ENCODE results near the gene LRBA.
"Not testable (repeated sequence)": the region's sequence is repeated elsewhere in the genome, so short reads cannot be mapped to it uniquely, and the experiment has no call there.

LRBA gene

GRCh38 chr4:150562250-150562649, 452.8 kb downstream of the LRBA start:
- no peaks in the 10 kb centered on the region for H3K4me1 ChIP-seq (ENCODE audit: control insufficient read depth, insufficient read depth, low read length)
- H3K9ac ChIP-seq (ENCODE audit: low read depth, low read length): no peak overlapping the region
- H3K9me3 ChIP-seq (ENCODE audit: control insufficient read depth, insufficient read depth, low read length): no peaks in the 10 kb centered on the region
- no peaks in the 10 kb centered on the region for H3K36me3 ChIP-seq (ENCODE audit: control insufficient read depth, insufficient read depth, low read length)
- no peaks in the 10 kb centered on the region for H3K27me3 ChIP-seq (ENCODE audit: control insufficient read depth, insufficient read depth, low read length)
- H3K4me3 ChIP-seq (ENCODE audit: low read depth, low read length): no peak overlapping the region

GRCh38 chr4:150561143-150561737, 453.8 kb downstream of the LRBA start:
- no peak overlapping the region for H3K4me3 ChIP-seq (ENCODE audit: low read depth, low read length)
- no peak overlapping the region for H3K9ac ChIP-seq (ENCODE audit: low read depth, low read length)
- no peaks in the 10 kb centered on the region for H3K4me1 ChIP-seq (ENCODE audit: control insufficient read depth, insufficient read depth, low read length)
- H3K36me3 ChIP-seq (ENCODE audit: control insufficient read depth, insufficient read depth, low read length): no peaks in the 10 kb centered on the region
- no peaks in the 10 kb centered on the region for H3K27me3 ChIP-seq (ENCODE audit: control insufficient read depth, insufficient read depth, low read length)
- H3K9me3 ChIP-seq (ENCODE audit: control insufficient read depth, insufficient read depth, low read length): no peaks in the 10 kb centered on the region

GRCh38 chr4:150557811-150558210, 457.3 kb downstream of the LRBA start:
- not testable (repeated sequence) for H3K4me3 ChIP-seq (ENCODE audit: low read depth, low read length); H3K36me3 ChIP-seq (ENCODE audit: control insufficient read depth, insufficient read depth, low read length); H3K27me3 ChIP-seq (ENCODE audit: control insufficient read depth, insufficient read depth, low read length); H3K9ac ChIP-seq (ENCODE audit: low read depth, low read length); H3K9me3 ChIP-seq (ENCODE audit: control insufficient read depth, insufficient read depth, low read length); H3K4me1 ChIP-seq (ENCODE audit: control insufficient read depth, insufficient read depth, low read length)

GRCh38 chr4:150547154-150547838, 467.8 kb downstream of the LRBA start:
- Histone ChIP-seq H3K9ac (ENCODE audit: low read depth, low read length) (no peak overlapping the region), H3K4me3 (ENCODE audit: low read depth, low read length) (no peak overlapping the region), H3K4me1 (ENCODE audit: control insufficient read depth, insufficient read depth, low read length) (no peaks in the 10 kb centered on the region), H3K36me3 (ENCODE audit: control insufficient read depth, insufficient read depth, low read length) (no peaks in the 10 kb centered on the region), H3K27me3 (ENCODE audit: control insufficient read depth, insufficient read depth, low read length) (no peaks in the 10 kb centered on the region), H3K9me3 (ENCODE audit: control insufficient read depth, insufficient read depth, low read length) (no peaks in the 10 kb centered on the region)

- Histone ChIP-seq H3K4me3 (ENCODE audit: low read depth, low read length) (no peak overlapping the region), H3K27me3 (ENCODE audit: control insufficient read depth, insufficient read depth, low read length) (no peaks in the 10 kb centered on the region), H3K4me1 (ENCODE audit: control insufficient read depth, insufficient read depth, low read length) (no peaks in the 10 kb centered on the region), H3K9me3 (ENCODE audit: control insufficient read depth, insufficient read depth, low read length) (no peaks in the 10 kb centered on the region), H3K36me3 (ENCODE audit: control insufficient read depth, insufficient read depth, low read length) (no peaks in the 10 kb centered on the region), H3K9ac (ENCODE audit: low read depth, low read length) (no peak overlapping the region)
These were observed 468.8 kb downstream of the LRBA start for GRCh38 chr4:150546286-150546685.

GRCh38 chr4:150543042-150543441, 472.0 kb downstream of the LRBA start:
- no peak overlapping the region for H3K9ac ChIP-seq (ENCODE audit: low read depth, low read length)
- H3K4me3 ChIP-seq (ENCODE audit: low read depth, low read length): no peak overlapping the region
- no peaks in the 10 kb centered on the region for H3K36me3 ChIP-seq (ENCODE audit: control insufficient read depth, insufficient read depth, low read length)
- peaks cover 7% of the 10 kb centered on the region for H3K4me1 ChIP-seq (ENCODE audit: control insufficient read depth, insufficient read depth, low read length)
- H3K27me3 ChIP-seq (ENCODE audit: control insufficient read depth, insufficient read depth, low read length): no peaks in the 10 kb centered on the region
- H3K9me3 ChIP-seq (ENCODE audit: control insufficient read depth, insufficient read depth, low read length): no peaks in the 10 kb centered on the region

- Histone ChIP-seq H3K4me1 (ENCODE audit: control insufficient read depth, insufficient read depth, low read length) (peaks cover 7% of the 10 kb centered on the region), H3K9ac (ENCODE audit: low read depth, low read length) (no peak overlapping the region)
These were observed 473.4 kb downstream of the LRBA start for GRCh38 chr4:150541681-150542080.

GRCh38 chr4:150540959-150541360, 474.1 kb downstream of the LRBA start:
- Histone ChIP-seq H3K27me3 (ENCODE audit: control insufficient read depth, insufficient read depth, low read length) (no peaks in the 10 kb centered on the region), H3K9ac (ENCODE audit: low read depth, low read length) (no peak overlapping the region), H3K9me3 (ENCODE audit: control insufficient read depth, insufficient read depth, low read length) (no peaks in the 10 kb centered on the region), H3K4me3 (ENCODE audit: low read depth, low read length) (no peak overlapping the region), H3K4me1 (ENCODE audit: control insufficient read depth, insufficient read depth, low read length) (peaks cover 7% of the 10 kb centered on the region), H3K36me3 (ENCODE audit: control insufficient read depth, insufficient read depth, low read length) (no peaks in the 10 kb centered on the region)

More at GRCh38 chr4:150541681-150542080, 473.4 kb downstream of the LRBA start:
- Histone ChIP-seq H3K36me3 (ENCODE audit: control insufficient read depth, insufficient read depth, low read length) (no peaks in the 10 kb centered on the region), H3K9me3 (ENCODE audit: control insufficient read depth, insufficient read depth, low read length) (no peaks in the 10 kb centered on the region), H3K4me3 (ENCODE audit: low read depth, low read length) (no peak overlapping the region), H3K27me3 (ENCODE audit: control insufficient read depth, insufficient read depth, low read length) (no peaks in the 10 kb centered on the region)

GRCh38 chr4:150540536-150540935, 474.5 kb downstream of the LRBA start:
- no peaks in the 10 kb centered on the region for H3K9me3 ChIP-seq (ENCODE audit: control insufficient read depth, insufficient read depth, low read length)
- peaks cover 7% of the 10 kb centered on the region for H3K4me1 ChIP-seq (ENCODE audit: control insufficient read depth, insufficient read depth, low read length)
- no peak overlapping the region for H3K9ac ChIP-seq (ENCODE audit: low read depth, low read length)
- no peak overlapping the region for H3K4me3 ChIP-seq (ENCODE audit: low read depth, low read length)
- no peaks in the 10 kb centered on the region for H3K27me3 ChIP-seq (ENCODE audit: control insufficient read depth, insufficient read depth, low read length)
- no peaks in the 10 kb centered on the region for H3K36me3 ChIP-seq (ENCODE audit: control insufficient read depth, insufficient read depth, low read length)

GRCh38 chr4:150537911-150538310, 477.2 kb downstream of the LRBA start:
- not testable (repeated sequence) for H3K9me3 ChIP-seq (ENCODE audit: control insufficient read depth, insufficient read depth, low read length); H3K36me3 ChIP-seq (ENCODE audit: control insufficient read depth, insufficient read depth, low read length); H3K4me1 ChIP-seq (ENCODE audit: control insufficient read depth, insufficient read depth, low read length); H3K9ac ChIP-seq (ENCODE audit: low read depth, low read length); H3K27me3 ChIP-seq (ENCODE audit: control insufficient read depth, insufficient read depth, low read length); H3K4me3 ChIP-seq (ENCODE audit: low read depth, low read length)

- no peaks in the 10 kb centered on the region for H3K9me3 ChIP-seq (ENCODE audit: control insufficient read depth, insufficient read depth, low read length)
- no peaks in the 10 kb centered on the region for H3K27me3 ChIP-seq (ENCODE audit: control insufficient read depth, insufficient read depth, low read length)
- H3K4me3 ChIP-seq (ENCODE audit: low read depth, low read length): no peak overlapping the region
- H3K9ac ChIP-seq (ENCODE audit: low read depth, low read length): no peak overlapping the region
- H3K4me1 ChIP-seq (ENCODE audit: control insufficient read depth, insufficient read depth, low read length): no peaks in the 10 kb centered on the region
- H3K36me3 ChIP-seq (ENCODE audit: control insufficient read depth, insufficient read depth, low read length): no peaks in the 10 kb centered on the region
These were observed 480.3 kb downstream of the LRBA start for GRCh38 chr4:150534818-150535217.

GRCh38 chr4:150533673-150534072, 481.4 kb downstream of the LRBA start:
- no peaks in the 10 kb centered on the region for H3K4me1 ChIP-seq (ENCODE audit: control insufficient read depth, insufficient read depth, low read length)
- H3K9ac ChIP-seq (ENCODE audit: low read depth, low read length): no peak overlapping the region
- H3K4me3 ChIP-seq (ENCODE audit: low read depth, low read length): no peak overlapping the region
- no peaks in the 10 kb centered on the region for H3K9me3 ChIP-seq (ENCODE audit: control insufficient read depth, insufficient read depth, low read length)
- H3K36me3 ChIP-seq (ENCODE audit: control insufficient read depth, insufficient read depth, low read length): no peaks in the 10 kb centered on the region
- H3K27me3 ChIP-seq (ENCODE audit: control insufficient read depth, insufficient read depth, low read length): no peaks in the 10 kb centered on the region

Measured in iPS-15b (cell line).